Peyer's patch (tissue), 4 donors: ENCODE results near the gene SCAMP2.

Experiments used
- POLR2A ChIP-seq, 2 donors: fragments of 450-650 bp; IDR thresholded peaks; one replicate each; pipeline ENCODE4 v1.5.1; 2017; ENCODE audit warnings: antibody characterized with exemption in 2 of 2, mild to moderate bottlenecking in 2 of 2, moderate library complexity in 2 of 2
- TF ChIP-seq, protein P1 (sequence below), 6 experiments: fragments of 450-650 bp in 4 of 6; fragments of 200-600 bp in 2 of 6; sonication (generic) in 1 of 6; IDR thresholded peaks; one replicate each; pipeline ENCODE4 v1.5.1; 2017 to 2019; ENCODE audit warnings: antibody characterized with exemption in 6 of 6, mild to moderate bottlenecking in 3 of 6, moderate library complexity in 1 of 6

- TF ChIP-seq, protein P1, sequence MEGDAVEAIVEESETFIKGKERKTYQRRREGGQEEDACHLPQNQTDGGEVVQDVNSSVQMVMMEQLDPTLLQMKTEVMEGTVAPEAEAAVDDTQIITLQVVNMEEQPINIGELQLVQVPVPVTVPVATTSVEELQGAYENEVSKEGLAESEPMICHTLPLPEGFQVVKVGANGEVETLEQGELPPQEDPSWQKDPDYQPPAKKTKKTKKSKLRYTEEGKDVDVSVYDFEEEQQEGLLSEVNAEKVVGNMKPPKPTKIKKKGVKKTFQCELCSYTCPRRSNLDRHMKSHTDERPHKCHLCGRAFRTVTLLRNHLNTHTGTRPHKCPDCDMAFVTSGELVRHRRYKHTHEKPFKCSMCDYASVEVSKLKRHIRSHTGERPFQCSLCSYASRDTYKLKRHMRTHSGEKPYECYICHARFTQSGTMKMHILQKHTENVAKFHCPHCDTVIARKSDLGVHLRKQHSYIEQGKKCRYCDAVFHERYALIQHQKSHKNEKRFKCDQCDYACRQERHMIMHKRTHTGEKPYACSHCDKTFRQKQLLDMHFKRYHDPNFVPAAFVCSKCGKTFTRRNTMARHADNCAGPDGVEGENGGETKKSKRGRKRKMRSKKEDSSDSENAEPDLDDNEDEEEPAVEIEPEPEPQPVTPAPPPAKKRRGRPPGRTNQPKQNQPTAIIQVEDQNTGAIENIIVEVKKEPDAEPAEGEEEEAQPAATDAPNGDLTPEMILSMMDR (IDR thresholded peaks at IDR 0.05): no peak
- no peak for TF ChIP-seq POLR2A (IDR thresholded peaks at IDR 0.05)
These were observed 78.2 kb downstream of the SCAMP2 start for GRCh38 chr15:74794970-74795349.
